ENCODE measurements around the gene SLC39A7.
"Not testable (repeated sequence)": the region's sequence is repeated elsewhere in the genome, so short reads cannot be mapped to it uniquely, and the experiment has no call there.

The SLC39A7 gene

GRCh38 chr6:33206027-33206863 lies 5.6 kb downstream of the SLC39A7 start:
- no peak for DNase-seq

- DNase-seq: no peak
These were observed 6.3 kb downstream of the SLC39A7 start for GRCh38 chr6:33206864-33207551.

GRCh38 chr6:33207552-33208090 lies 7.0 kb downstream of the SLC39A7 start:
- no peak for DNase-seq

- DNase-seq: peak; percentile 76
These were observed 7.7 kb downstream of the SLC39A7 start, which contains the start of gene RING1 for GRCh38 chr6:33208091-33208967. Gene RING1, plus strand, starts transcription at chr6:33208500. Its CDS starts 323 bp downstream, at chr6:33208823.

GRCh38 chr6:33209856-33210255 lies 9.2 kb downstream of the SLC39A7 start:
- DNase-seq: no peak

GRCh38 chr6:33211136-33211535 lies 10.5 kb downstream of the SLC39A7 start:
- DNase-seq: no peak

- DNase-seq: no peak
These were observed 11.2 kb downstream of the SLC39A7 start for GRCh38 chr6:33211666-33212422.

- DNase-seq: no peak
These were observed 12.1 kb downstream of the SLC39A7 start for GRCh38 chr6:33212857-33213165.

GRCh38 chr6:33213166-33213988 lies 12.7 kb downstream of the SLC39A7 start:
- DNase-seq: no peak

GRCh38 chr6:33213989-33214335 lies 13.3 kb downstream of the SLC39A7 start:
- no peak for DNase-seq

GRCh38 chr6:33215271-33216116 lies 14.8 kb downstream of the SLC39A7 start:
- DNase-seq: no peak

GRCh38 chr6:33216117-33216649 lies 15.5 kb downstream of the SLC39A7 start:
- DNase-seq: no peak

GRCh38 chr6:33217246-33217645 lies 16.6 kb downstream of the SLC39A7 start:
- DNase-seq: no peak

GRCh38 chr6:33217681-33218080 lies 17.0 kb downstream of the SLC39A7 start:
- no peak for DNase-seq

GRCh38 chr6:33226503-33227120 lies 25.9 kb downstream of the SLC39A7 start:
- DNase-seq: not testable (repeated sequence)

GRCh38 chr6:33235221-33235634 lies 34.6 kb downstream of the SLC39A7 start:
- DNase-seq: no peak

GRCh38 chr6:33236328-33236727 lies 35.7 kb downstream of the SLC39A7 start:
- DNase-seq: no peak

GRCh38 chr6:33236852-33237251 lies 36.2 kb downstream of the SLC39A7 start:
- DNase-seq: no peak

GRCh38 chr6:33237741-33238140 lies 37.1 kb downstream of the SLC39A7 start:
- DNase-seq: no peak

- no peak for DNase-seq
These were observed 41.3 kb downstream of the SLC39A7 start for GRCh38 chr6:33241968-33242367.

All from COR-L47 (cell line).